OCI-LY1 (cell line): ENCODE data around the gene CRYBA1.

ENCODE experiments used
- CTCF ChIP-seq: fragments of 200-600 bp; sonication (generic), shearing (Covaris generic); IDR thresholded peaks from 2 replicates; pipeline ENCODE4 v1.5.1; 2017; ENCODE audit warnings: mild to moderate bottlenecking, antibody characterized with exemption, low read length, moderate library complexity, mixed read lengths
- EZH2 ChIP-seq: fragments of 200-600 bp; sonication (generic), shearing (Covaris generic); IDR thresholded peaks from 2 replicates; pipeline ENCODE4 v1.8.0; 2017; ENCODE audit warnings: borderline replicate concordance, mixed run types, mild to moderate bottlenecking, antibody characterized with exemption, low read length, moderate library complexity, mixed read lengths

- TF ChIP-seq CTCF = no peak
- TF ChIP-seq EZH2 = no peak
Measured at GRCh38 chr17:29242790-29243189, 3.9 kb upstream of the CRYBA1 start.
